SIG-M5 (cell line): ENCODE measurements around the gene FRMD4B.
A peak's percentile ranks its signal among the peaks of the same experiment; 100 is the strongest.
"Not testable (repeated sequence)": the region's sequence is repeated elsewhere in the genome, so short reads cannot be mapped to it uniquely, and the experiment has no call there.

Experiments
- DNase-seq: peaks from one replicate; lab custom pipeline; 2025; lab: John Stamatoyannopoulos, UW

Gene FRMD4B

DNA sequence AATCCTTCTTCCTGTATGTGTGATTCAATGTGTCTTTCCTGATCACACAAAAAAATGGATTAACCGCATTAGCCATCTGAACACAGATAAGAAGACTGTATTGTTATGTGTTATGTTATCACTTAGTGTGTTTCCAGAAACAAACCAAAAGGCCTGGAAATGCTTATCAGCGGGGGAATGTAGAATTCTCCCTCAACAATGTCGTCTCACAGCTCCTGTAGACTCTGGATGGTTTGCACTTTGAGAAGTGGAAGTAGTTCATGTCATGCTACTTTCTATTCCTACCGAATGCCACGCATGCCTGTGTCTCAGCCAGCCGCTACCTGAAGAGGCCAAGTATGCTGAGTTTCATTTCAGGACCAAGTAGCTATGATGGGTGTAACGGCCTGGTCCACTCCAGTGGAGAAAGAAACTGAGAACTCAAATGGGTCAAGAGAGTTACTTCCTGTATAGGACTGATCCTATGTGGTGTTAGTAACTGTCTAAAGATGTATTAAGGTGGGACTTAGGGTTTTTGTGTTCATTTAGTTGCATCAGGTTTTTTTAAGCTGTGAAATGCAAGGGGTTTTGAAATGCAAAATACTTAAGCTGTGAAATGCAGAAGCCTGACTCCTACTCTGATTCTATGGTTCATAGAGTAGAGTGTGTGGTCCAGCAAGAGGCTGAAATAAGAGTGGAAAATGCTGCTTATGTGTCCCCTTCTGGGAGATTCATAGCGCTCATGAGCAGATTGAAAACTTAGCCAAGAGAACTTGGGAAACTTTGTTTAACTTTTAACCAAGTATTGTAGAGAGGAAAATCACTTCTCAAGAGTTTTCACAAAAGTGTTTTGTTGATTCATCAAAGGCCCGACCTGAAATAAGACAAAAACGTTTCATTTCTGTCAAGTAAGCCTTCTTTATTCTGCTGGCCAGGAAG is 145.0 kb downstream of the FRMD4B start:
- DNase-seq: no peak

DNA sequence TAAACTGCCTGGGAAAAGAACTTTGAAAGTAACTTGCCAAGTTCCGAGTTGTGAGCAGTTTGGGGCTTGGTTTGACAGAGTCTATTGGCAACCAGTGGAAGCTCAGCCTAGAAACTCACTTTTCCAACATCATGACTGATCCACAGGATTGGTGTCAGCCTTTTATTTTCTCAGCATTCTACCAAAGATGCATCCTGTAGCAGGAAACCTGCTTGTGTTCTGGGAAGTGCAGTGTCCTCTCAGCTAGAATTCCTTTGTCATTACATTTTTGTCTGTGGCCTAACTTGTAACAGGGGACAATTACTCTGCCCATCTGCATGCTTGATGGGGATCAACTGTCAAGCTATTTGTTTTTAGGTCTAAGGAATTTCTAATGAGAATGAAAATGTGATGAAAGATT is 146.8 kb downstream of the FRMD4B start:
- DNase-seq: no peak

DNA sequence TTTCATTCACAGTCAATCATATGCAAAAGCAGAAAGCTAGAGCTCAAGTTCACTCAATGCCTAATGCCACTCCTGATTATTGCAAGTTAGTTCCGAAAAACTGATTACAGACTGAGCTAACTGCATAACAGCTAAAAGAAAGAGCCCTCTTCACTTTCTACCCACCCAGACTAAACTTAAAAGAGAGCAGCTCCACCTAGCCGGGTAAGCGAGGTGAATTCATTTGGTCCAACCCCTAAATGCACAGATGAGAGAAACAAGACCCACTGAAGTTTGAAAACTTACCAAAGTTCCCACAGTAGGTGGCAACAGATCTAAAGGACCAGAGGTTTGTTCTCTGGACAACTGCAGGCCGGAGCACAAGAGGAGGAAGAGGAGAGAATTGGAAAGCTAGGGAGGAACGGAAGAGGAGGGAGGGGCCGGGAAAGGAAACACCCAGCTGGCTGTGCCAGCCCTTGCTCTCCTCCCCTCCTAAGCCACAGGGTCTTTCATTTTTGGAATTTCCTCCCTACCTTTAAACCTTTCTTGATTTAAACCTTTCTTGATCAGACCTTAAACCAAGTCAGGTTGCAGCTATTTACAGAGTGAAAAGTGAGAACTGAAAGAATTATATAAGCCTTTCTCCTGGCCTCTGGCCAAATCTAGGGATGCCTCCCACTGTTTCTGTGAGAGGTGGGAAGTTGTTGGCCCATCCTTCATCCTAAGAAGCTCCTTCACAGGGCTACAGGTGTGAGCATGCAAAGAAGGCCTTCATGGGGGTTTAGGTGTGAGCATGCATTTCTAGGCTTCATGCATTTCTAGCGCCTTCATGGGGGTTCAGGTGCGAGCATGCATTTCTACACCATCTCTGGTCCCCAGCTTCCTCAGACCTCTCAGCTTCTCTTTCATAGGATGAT is 148.8 kb downstream of the FRMD4B start:
- no peak for DNase-seq

DNA sequence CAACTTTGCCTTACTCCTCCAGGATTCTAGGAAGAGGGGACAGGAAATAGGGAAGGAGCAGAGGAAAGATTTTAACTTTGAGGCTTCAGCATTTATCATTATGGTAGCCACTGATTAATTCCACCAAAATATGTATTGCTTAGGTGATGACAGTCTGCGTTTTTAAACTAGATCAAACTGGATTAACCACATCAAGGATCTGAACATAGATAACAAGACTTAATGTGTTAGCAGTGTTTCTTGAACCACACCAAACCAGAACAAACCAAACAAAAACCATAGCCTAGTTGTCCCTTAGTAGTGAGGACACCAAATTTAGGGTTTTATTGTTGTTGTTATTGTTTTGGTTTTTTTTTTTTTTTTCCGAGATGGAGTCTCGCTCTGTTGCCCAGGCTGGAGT is 150.0 kb downstream of the FRMD4B start:
- DNase-seq: no peak

DNA sequence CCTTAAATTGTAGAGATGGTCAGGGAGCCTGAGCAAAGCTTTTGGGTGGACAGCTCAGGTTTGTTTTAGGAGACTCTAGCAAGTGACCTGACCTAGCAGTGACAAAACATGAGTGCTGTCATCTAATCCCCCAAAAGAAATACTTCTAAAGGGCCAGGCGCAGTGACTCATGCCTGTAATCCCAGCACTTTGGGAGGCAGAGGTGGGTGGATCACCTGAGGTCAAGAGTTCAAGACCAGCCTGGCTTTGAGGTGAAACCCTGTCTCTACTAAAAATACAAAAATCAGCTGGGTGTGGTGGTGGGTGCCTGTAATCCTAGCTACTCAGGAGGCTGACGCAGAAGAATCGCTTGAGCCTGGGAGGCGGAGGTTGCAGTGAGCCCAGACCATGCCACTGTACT is 150.7 kb downstream of the FRMD4B start:
- not testable (repeated sequence) for DNase-seq

DNA sequence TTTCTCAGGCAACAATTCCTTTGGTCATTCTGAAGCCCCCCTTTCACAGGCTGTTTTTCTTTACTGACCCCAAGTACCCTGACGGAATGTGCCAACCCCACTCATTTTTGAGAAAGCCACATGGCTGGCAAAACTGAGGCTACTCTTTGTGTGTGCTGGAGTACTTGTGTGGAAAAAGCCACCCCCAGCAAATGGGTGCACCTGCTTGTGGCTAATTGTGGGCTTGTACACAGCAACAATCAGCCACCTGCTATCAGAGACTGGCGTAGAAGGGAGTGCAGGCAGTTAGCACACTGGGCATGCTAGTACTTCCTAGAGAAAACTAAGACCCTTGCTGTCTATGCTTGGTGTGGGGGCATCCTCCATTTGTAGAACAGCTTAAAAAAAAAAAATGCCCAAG is 153.4 kb downstream of the FRMD4B start:
- DNase-seq: no peak

DNA sequence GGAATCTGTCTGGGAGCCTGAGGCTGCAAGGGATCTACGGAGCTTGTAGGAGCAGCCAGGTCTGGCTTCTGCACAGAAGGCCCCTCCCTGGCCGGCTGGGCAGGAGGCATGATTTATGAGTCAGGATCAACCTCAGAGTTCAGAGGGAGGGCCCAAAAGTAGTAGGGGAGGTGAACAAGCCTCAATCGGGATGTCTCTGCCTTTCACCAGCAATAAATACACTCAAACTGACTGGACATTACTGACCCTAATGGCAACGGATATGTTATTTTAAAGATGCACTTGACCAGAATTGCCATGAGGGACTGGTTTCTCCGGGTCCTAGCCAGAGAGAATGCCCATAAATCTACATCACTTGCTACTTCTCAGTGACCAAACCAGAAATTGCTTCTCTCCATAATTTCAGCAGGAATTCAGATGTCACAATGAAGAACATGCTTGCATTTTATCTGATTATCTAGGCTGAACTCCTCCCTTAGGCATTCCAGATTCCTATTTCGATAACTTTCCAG is 153.9 kb downstream of the FRMD4B start:
- DNase-seq: no peak

DNA sequence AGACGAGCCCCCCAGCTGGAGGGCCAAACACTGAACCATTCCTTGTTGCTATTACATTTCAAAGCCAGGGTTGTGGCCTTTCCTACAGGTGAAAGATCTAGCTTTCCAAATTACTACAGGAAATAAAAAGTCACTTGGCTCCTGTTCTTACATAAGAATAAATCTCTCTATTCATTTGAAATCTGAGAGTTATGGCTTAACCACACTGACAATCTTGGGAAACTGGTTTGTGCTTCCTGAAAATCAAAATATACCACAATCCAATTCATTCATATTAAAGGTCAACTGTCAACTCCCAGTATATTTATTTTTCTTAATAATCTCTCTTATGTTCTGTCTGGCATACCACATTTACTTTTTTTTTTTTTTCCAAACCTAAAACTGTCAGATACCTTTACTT is 159.8 kb downstream of the FRMD4B start:
- DNase-seq: no peak

DNA sequence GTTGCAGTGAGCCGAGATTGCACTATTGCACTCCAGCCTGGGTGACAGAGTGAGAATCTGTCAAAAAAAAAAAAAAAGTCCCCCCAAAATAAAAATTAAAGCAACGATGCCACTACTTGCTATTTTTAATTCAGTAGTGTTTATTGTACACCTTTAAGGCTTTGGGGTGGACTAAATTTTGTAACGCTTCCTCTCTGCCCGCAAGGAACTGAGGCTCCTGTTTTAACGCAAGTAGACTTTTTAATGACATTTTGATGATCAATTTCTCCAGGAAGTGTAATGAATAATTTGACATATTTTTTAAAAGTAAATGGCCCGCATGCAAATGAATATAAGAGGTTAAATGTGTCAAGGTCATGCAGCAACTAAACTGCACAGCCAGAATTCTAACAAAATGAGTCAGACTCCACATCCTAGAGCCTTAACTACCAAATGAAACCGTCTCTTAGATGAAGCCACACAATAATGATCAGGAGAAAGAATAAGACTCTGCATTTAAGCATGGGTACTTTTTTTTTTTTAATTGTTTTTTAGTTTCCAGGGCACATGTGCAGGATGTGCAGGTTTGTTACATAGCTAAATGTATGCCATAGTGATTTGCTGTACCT is 166.7 kb downstream of the FRMD4B start:
- DNase-seq: no peak

DNA sequence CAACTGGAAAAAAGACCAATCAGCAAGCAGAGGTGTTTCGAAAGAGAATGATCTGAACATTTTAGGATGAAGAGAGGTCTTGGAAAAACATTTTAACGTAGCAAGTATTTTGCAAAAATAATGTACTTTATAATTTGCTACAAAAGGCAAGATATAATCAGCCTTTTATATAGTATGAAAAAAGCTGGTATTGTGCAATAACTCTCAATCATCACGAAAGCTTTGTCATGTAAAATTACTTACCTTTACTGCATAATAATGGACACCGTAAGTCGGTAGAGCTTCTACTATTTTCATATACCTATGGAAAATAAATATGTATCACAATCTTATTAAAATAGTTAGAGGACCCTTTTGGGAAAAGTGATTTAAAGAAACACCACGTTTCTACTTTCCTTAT is 167.8 kb downstream of the FRMD4B start:
- no peak for DNase-seq

DNA sequence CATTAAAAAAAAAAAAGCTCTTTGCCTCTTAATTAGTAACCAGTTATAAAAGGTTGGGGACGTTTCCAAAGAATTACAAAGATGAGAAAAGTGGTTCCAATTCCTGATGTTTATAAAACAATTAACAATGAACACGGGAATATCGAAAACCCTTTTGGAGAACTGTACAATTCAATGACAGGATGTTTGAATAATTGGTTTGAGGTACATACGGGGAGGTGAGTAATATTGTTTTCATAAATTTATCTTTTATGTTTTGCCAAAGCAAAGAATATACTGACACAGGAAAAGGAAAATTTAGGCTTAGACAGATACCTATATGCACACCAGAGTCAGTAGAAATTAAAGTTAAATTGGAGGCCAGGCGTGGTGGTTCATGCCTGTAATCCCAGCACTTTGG is 168.9 kb downstream of the FRMD4B start:
- no peak for DNase-seq

DNA sequence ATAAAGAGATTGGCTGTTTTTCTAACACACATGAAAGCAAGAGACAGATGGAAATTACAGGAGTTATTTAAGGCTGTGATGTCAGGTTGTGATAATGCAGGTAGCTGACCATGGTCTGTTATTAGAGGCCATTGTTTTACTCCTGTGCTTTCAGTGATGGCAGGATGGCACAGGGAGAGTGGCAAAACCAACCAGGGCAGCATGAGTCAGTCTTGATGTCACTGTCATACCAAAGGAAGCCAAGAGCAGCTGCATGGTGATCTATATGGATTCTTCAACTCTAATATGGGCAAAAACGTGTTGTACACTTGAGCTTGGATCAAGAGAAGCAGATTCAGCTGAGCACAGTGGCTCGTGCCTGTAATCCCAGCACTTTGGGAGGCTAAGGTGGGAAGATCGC is 171.6 kb downstream of the FRMD4B start:
- no peak for DNase-seq

DNA sequence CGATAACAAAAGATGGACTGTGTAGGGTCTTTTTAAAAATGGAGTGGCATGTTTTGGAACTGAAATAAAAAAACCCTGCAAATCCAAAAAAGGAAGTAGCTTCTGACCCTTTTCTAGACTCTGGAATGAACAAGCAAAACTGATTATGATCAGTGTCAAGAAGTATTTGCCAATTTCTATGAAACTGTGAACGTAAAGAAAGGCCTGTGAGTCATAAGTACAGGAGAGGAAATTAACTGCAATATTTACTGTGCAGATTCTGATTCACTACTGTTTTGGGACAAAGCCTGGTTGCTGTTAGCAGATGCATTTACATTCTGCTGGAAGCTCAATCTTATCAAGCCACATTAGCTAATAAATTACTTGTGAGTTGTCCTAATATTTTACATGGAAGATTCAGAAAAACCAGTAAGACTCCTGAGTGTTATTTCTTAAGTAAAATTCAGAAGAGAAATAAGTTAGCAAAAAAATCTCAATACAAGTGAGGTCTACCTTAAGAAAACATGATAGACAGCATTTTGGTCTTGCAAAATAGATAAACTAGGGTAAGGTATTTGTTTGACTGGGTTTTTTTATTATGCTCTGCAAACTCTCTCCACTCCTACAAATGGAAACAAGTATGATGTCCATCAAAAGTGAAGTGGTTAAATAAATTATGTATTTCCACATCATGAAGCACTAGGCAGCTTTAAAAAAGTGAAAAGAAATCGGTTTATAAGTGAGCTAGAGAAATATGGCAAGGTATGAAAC is 173.3 kb downstream of the FRMD4B start:
- peak; percentile 85 for DNase-seq

DNA sequence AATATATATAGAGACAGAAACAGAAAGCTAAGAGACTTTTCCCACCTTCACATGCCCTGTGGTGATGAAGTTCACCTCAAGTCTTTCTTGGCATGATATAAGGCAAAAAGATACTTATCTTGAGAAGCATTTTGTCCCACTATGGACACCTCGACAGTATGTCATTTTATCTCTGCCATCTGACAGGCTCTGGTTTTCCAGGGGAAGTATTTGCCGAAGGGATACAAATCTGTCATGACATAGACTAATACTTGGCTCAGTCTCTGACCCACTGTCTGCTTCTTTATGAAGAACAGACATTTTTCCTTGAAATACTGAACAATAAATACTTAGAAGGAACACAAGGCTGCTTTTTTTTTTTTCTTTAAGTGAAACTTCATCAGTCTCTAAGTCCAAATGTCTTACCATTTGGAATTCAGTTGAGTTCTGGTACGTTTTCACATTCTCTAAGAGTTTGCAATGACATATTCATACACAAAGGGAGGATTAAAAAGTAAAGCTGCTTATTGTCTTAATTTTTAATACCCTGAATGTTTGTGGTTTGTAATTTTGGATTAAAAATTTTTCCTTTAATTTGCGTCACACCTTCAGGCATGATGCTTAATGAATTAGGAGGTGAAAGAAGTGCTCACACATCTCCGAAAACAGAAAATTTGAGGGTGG is 175.7 kb downstream of the FRMD4B start:
- DNase-seq: no peak

DNA sequence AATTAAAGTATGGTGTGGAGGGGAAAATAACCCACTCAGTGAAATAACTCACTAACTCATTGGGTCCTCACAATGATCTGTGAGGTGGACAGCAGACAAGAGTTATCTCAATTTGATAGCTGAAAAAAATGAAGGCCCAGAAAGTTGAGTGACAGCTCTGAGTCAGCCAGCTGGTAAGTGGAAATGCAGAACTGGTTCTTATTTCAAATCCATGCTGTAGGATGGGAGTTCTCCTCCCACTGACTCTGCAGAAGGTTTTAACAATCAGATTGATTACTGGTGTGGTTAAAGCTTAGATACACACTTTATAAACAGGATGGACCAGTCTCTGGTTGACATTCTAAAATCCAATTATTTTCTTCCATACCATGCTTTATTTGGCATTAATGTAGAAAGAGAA is 176.5 kb downstream of the FRMD4B start:
- DNase-seq: no peak

DNA sequence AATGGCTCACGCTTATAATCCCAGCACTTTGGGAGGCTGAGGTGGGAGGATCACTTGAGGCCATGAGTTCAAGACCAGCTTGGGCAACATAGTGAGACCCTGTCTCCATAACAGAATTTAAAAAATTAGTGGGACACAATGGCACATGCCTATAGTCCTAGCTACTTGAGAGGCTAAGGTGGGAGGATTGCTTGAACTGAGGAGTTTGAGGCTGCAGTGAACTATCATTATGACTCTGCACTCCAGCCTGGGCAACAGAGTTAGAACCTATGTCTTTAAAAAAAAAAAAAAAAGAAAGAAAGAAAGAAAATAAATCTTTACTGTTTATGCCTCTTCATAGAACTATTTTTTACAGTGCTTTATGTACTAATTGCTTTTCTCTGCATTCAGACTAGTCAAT is 178.9 kb downstream of the FRMD4B start:
- no peak for DNase-seq

DNA sequence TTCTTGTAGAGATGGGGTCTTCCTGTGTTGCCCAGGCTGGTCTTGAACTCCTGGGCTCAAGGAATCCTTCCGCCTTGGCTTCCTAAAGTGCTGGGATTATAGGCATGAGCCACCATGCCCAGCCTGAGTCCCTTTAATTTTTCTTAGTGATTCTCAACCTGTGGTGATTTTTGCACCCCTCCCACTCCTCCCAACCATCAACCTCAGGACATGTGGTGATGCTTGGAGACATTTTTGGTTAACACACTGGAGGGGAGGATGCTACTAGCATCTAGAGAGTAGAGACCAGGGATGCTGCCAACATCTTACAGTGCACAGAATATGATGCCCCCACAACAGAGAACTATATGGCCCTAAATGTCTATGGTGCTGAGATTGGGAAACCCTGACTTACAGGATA is 180.5 kb downstream of the FRMD4B start:
- DNase-seq: no peak

DNA sequence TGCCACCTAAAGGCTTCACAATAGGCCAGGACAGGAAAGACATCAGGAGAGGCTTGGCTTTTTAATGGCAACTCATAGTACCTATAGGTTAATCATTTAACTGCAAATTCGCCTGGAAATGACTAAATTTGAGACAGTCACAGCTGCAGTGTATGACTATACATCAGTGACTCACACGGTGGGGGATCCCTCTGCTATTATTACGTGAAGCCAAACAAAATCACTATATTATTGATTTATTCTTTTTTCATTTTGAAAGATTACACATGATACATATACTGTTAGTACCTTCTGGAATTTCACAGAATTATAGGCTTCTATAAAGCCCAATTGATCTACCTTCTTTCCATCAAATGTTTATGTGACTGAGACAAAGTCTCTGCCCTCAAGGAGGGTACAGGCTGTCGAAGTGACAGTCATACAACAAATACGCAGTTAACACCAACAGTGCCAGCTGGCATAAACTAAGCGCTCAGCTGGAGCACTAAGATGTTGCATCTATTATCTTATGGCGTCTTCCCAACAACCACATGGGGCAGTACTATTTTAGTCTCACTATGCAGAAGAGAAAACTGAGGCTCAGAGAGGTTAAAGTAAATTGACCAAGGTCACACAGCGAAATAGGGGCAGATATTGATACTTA is 181.5 kb downstream of the FRMD4B start:
- DNase-seq: no peak

DNA sequence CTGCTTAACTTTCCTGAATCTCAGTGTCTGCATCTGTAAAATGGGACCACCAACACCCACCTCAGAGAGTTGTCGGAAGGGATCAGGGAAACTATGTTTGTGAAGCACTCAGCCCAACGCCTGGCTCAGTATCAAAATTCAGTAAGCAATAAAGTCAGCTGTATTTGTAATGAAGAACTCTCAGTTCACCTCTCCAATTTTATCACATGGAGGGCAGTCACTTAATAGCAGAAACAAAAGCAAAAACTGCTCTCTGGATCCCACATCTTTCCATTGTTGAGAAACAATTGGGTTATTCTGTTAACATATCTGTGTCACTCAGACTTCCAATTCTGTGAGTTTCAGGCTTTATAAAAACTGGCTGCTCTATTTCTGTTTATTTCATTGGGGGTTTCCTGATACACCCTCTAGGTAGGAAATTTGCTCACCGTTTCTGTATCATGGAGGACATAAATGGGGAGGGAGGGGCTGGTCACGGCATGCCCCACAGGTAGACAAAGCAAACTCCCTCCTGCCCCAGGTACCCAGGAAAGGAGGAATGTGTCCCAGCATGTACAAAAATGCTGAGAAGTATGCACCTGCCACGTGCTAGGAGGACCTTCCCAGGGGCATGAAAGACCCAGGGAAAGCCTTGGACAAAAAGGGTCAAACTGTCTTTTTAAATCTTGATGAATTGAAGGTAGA is 182.1 kb downstream of the FRMD4B start:
- no peak for DNase-seq

DNA sequence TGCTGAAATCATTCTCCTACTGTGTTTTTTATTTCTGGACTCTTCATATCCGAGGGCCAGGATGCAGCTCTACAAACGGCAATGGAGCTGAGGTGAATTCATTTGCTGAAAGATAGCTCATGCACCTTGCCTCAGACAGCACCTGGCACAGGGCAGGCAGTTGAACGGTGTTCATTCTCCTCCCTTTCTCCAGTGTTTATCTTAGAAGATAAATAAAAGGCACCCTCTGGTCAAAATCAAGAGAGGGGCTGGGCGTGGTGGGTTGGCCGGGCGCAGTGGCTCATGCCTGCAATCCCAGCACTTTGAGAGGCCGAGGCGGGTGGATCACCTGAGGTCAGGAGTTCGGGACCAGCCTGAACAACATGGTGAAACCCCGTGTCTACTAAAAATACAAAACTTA is 184.2 kb downstream of the FRMD4B start:
- no peak for DNase-seq
